HG02870 (cell line): ENCODE results near the gene NOS1.
"Not testable (repeated sequence)": the region's sequence is repeated elsewhere in the genome, so short reads cannot be mapped to it uniquely, and the experiment has no call there.

Source experiments
- ATAC-seq: cut with Tn5 transposase; IDR thresholded peaks from one replicate; pipeline ENCODE4 v1.9.1; 2021; ENCODE audit warnings: mild to moderate bottlenecking, moderate library complexity; ENCODE audit not compliant: unreplicated experiment

The NOS1 gene

DNA sequence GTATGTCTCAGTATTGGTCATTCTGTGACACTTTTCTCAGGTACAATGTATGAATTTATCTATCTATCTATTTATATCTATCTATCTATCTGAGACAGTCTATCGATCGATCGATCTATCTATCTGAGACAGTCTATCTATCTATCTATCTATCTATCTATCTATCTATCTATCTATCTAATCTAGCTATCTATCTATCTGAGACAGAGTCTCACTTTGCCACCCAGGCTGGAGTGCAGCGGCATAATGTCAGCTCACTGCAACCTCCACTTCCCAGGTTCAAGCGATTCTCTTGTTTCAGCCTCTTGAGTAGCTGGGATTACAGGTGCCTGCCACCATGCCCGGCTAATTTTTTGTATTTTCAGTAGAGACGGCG lies 180.0 kb downstream of the NOS1 start:
- ATAC-seq: not testable (repeated sequence)

DNA sequence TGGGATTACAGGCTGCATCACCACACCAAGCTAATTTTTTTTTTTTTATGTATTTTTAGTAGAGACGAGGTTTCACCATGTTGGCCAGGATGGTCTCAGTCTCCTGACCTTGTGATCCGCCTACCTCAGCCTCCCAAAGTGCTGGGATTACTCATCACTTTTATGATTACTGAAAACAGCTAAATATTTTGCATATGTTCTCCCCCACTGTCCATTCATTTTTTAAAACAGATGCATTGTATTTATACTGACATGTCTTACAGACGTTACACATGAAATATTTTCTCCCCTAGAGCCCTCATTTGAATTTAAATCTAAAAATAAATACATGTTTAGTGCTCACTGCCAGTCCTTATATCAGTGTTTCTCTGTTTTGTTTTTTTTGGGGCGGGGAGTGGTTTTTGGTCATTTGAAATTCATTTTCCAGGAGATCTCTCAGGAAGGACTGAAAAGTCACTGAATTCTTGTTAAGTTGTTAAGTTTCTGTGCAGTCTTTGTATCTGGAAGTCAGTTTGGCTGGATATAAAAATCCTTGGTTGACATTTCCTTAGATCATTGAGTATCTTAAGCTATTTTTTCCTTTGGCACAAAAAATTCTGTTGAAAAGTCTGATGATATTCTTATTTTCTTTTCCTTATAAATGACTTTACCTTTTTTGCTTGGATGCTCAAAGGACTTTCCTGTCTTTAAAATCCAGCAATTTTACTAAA lies 180.5 kb downstream of the NOS1 start:
- ATAC-seq: no peak

DNA sequence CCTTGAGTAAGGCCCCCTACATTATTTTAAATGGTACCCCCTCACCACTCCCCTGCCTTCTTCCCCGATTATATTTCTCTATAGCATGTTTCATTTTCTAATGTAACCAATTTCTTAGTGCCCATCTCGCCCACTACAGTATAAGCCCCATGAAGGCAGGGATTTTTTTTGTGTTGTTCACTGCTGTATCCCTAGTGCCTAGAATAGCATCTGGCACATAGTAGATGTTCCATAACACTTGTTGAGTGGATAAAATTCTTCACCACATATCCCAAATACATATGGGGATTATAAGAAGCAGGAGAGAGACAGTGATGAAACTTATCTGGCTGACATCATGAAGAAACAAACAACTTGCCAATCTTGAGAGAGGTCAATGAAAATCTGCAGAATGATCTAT lies 182.7 kb downstream of the NOS1 start:
- no peak for ATAC-seq

DNA sequence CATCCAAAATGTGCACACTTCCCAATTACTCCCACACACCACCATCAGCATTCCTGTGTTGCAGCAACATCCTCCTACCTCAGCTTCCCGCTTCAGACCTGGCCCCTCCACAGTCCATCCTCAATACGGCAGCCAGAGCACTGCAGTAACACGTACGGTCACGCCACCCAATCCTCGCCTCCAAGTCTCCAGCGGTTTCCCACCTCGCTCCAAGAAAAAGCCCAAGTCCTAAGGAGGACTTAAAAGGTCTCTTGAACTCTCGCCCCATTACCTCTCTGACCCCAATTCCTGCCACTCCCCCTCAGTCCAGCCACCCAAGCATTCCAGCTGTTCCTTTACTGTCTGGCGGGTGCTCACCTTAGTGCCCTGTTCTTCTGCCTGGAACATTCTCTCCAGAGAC lies 183.1 kb downstream of the NOS1 start:
- no peak for ATAC-seq

DNA sequence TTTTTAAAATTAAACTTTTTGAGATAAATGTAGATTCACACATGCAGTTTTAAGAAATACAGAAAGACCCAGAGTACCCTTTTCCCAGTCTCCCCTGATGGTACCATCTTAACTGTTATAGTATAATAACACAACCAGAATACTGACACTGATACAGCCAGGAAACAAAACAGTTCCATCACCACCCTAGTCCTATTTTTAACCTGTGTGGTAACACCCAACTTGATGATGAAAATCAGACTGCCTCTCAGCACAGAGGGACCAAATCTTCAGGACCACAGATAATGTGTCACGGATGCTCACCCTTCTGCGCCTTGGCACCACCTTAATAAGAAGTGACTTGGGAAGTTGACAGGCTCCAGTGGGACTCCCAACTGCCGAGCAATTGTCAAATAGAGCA lies 189.3 kb downstream of the NOS1 start:
- no peak for ATAC-seq

DNA sequence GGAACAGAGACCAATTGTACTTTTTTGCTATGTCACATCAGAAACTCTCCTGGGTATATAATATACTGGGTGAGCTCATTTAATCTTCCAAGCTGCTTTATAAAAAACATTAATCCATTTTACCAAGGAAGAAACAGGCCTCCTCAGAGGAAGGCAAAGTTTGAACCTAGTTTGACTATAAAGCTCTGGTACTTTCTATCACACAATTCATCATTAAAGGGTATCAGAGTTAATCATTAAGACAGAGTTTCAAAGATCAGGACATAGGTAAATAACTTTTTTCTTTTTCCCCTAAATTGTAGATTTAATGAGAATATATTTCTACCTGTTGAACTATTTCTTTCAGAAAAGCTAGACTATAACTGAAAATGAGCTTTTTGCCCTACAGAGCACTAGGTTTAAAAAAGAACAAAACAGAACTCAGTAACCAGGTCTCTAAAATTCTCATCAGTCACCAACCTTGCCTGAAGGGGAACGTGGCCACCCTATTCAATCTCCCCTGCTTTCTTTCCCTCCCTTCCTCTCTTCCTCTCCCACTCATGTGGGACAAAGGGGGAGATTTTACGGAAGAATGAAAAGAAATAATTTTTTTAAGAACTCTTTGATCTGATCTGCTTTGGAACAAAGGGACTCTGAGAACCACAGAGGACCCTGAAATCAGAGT lies 189.8 kb downstream of the NOS1 start:
- no peak for ATAC-seq

DNA sequence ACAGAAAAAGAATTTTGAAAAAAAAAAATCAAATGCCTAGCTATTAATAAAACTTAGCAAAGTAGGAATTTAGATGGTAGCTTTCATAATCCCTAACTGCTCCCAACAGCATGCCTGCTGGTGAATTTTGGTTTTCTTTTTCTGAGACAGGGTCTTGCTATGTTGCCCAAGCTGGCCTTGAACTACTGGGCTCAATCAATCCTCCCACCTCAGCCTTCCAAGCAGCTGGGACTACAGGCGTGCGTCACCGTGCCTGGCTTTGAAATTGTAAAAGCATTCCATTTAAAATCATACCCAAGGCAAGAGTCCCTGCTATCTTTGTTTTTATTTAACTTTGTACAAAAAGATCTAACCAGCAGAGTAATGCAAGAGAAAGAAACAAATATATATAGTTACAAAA lies 191.9 kb downstream of the NOS1 start:
- ATAC-seq: no peak

DNA sequence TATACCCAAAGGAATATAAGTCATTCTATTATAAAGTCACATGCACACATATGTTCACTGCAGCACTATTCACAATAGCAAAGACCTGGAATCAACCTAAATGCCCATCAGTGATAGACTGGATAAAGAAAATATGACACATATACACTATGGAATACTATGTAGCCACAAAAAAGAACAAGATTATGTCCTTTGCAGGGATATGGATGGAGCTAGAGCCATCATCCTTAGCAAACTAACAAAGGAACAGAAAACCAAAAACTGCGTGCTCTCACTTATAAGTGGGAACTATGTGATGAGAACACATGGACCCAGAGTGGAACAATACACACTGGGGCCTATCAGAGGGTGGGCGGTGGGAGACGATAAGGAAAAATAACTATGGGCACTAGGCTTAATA lies 192.4 kb downstream of the NOS1 start:
- ATAC-seq: no peak

DNA sequence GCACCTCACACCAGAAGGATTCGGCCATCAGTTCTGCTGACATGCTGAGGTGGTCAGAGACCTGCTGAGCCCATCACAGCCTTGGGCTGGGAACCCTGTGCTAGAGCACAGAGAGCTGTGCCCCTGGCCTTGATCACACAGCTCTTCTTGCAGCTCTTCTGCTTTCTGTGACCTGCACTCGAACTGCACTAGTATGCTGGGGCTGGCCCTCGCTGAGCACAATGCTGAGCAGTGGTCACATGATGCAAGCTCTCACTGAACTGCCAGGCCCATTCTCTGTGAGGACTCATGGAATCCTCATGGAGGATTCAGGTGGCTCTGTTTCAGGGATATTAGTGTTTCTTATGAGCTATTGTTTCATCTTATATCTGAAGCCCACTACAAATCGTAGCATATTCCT lies 193.7 kb downstream of the NOS1 start:
- no peak for ATAC-seq

DNA sequence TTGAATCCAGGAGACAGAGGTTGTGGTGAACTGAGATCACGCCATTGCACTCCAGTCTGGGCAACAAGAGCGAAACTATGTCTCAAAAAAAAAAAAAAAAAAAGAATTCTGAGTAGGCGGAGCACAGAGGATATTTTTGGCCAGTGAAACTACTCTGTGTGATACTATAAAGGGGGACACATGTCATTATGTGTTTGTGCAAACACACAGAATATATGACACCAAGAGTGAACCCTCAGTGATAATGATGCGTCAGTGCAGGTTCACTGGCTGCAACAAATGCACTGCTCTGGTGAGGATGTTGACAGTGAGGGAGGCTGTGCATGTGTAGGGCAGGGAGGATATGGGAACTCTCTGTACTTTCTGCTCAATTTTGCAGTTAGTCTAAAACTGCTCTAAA lies 195.3 kb downstream of the NOS1 start:
- ATAC-seq: no peak

DNA sequence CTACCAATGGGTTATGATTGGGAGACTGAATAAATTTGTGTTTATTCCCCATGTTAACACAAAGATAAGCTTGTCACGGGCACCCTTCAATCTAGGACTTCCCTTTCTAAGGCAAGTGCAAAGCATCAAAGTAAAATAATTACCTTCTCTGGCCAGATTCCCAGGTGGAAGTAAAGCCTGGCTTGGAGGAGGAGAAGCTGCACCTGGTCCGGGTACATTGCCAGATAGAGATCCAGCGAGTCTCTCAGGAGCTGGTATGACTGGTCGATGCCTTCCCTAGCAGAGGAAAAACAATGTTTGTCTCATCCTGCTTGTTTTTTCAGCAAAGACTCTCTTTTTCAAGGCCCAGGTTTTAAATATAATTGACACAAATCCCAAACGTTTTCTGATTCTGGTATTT lies 196.1 kb downstream of the NOS1 start:
- no peak for ATAC-seq

DNA sequence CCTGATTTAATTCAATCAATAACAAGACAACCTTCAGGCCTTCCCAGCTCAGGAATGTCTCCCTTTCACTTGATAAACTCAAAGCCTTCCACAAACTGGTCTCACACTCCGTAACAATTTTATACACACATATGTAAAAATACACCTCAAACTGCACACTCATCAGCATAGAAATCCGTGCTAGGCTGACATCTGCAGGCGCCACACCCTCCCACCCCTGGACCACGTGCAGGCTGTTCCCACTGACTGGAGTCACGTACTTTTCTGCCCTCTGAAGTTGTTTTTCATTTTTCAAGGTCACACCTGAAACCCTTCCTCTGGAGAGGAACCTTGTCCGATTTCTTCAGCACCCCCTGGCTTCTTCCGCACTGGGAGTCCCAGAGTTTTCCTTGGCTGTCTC lies 198.8 kb downstream of the NOS1 start:
- no peak for ATAC-seq

DNA sequence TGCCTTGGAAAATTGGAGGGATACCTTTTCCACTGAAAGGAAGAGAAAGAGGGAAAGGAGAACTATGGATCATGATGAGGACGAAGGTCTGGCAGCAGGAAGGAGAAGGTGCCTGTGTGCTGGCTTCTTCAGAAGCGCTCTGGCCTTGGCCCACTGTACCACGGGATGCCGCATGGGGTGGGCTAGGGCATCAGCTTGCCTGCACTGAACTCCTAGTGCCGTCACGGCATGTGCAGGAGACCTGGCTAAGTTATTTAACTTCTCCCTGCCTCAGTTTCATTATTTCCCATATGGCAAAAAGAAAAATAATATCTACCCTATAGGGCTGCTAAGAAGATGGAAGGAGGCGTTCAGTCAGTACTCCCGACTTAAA lies 199.3 kb downstream of the NOS1 start:
- ATAC-seq: no peak

DNA sequence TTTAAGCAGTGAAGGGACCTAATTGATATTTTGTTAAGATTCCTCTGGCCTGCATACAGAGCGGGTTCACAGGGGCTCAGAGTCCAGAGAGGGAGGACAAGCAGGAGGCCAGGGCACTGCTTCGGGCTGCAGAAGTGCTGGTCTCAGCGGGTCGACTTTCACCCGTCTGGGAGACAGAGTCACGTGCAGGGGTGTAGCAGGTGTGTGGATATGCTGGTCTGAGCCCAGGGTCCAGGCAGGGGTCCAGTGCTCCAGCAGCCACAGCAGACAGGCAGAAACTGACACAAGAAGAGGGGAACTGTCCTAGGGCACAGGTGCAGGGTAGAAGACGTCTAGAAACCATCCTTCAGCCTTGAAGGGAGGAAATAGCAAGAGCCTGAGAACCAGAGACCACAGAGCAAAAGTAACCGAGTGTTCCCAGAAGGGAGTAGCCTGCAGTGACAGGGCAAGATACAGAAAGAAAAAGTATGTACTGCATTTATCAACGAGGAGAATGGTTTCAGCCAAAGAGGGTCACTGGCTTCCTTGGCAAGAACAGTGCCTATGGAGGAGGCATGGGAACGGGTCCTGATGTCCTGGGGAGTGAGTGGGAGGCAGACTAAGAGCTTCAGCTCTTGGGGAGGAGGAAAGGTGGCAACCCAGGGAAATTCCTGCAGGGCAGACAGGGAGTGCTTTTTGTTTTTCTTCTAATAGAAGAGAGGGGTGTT lies 199.8 kb downstream of the NOS1 start:
- ATAC-seq: no peak

DNA sequence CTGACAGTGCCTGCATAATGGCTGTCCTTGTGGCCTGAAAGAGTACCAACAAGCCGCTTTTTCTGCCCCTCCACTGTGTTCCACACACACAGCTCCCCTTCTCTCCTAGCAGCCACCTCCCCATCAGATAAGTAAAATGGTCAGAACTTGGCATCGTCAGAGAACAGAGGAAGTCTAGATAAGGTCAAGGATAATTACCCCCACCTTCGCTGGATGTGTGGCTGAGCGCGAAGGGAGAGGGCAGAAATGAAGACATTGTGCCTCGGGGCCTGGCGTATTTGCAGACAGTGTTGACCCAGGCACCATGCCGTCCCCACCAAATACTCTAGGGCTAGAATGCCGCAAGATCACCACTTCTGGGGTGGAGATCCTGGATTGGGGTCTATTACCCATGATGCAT lies 201.8 kb downstream of the NOS1 start:
- no peak for ATAC-seq

DNA sequence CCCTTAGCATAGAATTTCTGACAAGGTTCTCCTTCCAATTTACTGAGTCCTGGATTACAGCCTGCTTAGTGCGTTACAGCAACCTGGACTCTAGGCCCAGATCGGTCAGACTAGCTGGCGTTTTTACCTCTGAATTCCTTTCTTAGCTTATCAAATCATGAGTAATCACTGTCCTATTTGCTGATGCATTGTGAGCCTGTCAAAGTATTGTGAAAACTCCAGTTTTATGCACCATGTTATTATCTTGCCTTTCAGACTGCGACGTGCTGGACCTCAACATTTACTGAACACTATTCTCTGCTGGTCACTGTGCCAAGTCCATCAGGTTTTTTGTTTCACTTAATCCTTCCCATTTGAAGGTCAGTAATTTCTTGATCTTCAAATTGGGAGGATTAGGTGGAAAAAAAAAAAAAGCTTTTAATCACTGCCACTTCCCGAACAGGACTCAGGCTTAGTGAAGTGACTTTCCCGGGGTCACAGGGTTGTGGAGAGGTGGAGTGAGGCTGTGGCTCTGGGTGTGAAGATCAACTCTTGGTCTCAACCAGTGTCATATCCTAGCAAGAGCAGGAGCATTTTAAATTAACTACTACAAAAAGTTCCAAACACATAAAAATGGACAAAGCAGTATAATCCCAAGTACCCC lies 202.4 kb downstream of the NOS1 start:
- no peak for ATAC-seq
